Stimulated activated naive CD8-positive, alpha-beta T cell treated with anti-CD3 and anti-CD28 coated beads, Interleukin-15, Interleukin-2, amounts not matched to agents 100 ng/mL and 50 ng/mL, for 24 hours (primary cell): ENCODE data around the gene TAS2R41.
"Not testable (repeated sequence)": the region's sequence is repeated elsewhere in the genome, so short reads cannot be mapped to it uniquely, and the experiment has no call there.

ENCODE experiments used
- H3K27ac Mint-ChIP-seq: one replicate; pipeline ENCODE4 v1.8.0; 2021; ENCODE audit warnings: mild to moderate bottlenecking, mixed read lengths
- H3K27me3 Mint-ChIP-seq: one replicate; pipeline ENCODE4 v1.8.0; 2021; ENCODE audit warnings: mixed read lengths
- H3K36me3 Mint-ChIP-seq: one replicate; pipeline ENCODE4 v1.8.0; 2021; ENCODE audit warnings: low read depth, mixed read lengths
- H3K4me1 Mint-ChIP-seq: one replicate; pipeline ENCODE4 v1.8.0; 2021; ENCODE audit warnings: low read depth, mixed read lengths
- H3K4me3 Mint-ChIP-seq: one replicate; pipeline ENCODE4 v1.8.0; 2021; ENCODE audit warnings: mild to moderate bottlenecking, mixed read lengths
- H3K9me3 Mint-ChIP-seq: one replicate; pipeline ENCODE4 v1.8.0; 2021; ENCODE audit warnings: mixed read lengths

TAS2R41 gene

DNA sequence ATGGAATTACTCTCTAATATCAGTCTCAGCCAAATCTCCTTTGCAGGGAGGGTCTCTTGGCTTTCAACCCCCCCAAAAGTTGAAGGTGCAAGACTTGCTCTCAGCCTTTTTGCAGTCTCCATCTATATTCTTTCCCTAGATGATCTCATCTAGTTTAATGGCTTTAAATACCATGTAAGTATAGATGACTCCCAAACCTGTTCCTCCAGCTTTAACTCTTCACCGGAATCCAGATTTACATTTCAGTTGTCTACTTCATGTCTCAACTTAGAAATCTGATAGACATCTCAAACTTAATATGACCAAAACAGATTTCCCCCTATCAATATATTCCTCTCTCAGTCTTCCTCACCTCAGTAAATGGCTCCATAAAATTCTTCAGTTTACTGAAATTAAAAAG is 9.9 kb upstream of the TAS2R41 start:
- Mint-ChIP-seq H3K9me3 (no peaks in the 10 kb centered on the region), H3K4me1 (no peaks in the 10 kb centered on the region), H3K36me3 (no peaks in the 10 kb centered on the region), H3K4me3 (no peak overlapping the region), H3K27me3 (no peaks in the 10 kb centered on the region), H3K27ac (no peak overlapping the region)

DNA sequence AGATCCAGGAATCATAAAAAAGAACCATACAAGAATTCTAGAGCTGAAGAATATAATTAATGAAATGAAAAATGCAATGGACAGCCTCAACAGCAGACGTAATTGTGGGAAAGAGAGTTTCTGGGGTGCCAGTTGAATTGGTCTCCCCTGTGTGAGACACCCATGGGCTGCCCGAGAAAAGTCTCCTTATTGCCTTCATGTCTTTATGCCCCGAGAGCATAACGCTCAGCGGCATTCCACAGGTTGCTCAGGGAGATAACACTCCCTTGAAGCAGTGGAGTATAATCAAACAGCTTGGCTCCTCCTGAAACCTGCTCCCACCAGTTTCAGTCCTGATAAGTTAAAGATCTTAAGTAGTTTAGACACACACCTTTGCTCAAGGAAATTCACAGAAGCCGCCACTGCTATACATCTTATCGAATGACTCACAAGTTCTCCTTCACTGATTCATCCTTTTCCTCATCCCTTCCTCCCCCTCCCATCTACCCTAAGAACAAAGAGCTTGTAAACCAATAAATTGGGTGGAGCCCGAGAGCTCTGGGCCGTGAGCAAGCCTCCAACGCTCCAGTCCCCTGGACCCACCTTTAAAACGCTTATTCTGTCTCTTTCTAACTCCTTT is 5.5 kb upstream of the TAS2R41 start:
- not testable (repeated sequence) for H3K36me3 Mint-ChIP-seq, H3K4me1 Mint-ChIP-seq, H3K27me3 Mint-ChIP-seq, H3K27ac Mint-ChIP-seq, H3K4me3 Mint-ChIP-seq, H3K9me3 Mint-ChIP-seq

DNA sequence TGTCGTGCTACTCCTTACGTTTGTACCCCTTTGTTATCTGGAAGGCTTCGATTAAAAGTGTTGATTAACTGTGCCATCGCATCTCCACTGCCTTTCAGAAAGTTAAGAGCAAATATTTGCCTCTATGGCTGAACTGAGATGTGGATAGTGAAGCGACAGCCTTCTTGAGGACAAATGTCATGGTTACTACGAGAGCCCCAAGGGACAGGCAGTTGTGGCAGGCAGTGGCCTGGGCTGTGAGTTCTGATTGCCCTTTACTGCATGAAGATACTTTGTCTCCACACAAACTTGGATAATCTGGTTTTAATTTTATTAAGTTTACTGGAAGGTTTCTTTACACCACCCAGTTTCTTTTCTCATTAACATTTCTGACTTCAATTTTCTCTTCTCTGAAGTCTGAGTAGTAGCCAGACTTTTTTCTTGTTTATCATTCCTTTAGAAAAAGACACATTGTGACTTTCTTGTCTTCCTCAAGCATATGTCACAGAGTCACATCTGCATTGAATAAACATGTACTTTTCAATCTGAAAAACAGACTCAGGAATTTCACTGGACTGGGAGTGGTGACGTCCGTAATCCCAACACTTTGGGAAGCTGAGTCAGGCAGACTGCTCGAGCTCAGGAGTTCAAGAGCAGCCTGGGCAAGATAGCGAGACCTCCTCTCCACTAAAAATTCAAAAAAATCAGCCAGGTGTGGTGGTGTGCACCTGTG is 1.5 kb downstream of the TAS2R41 start:
- H3K4me1 Mint-ChIP-seq: peaks cover 18% of the 10 kb centered on the region
- no peaks in the 10 kb centered on the region for H3K36me3 Mint-ChIP-seq
- no peak overlapping the region for H3K27ac Mint-ChIP-seq
- peaks cover 4% of the 10 kb centered on the region for H3K9me3 Mint-ChIP-seq
- no peaks in the 10 kb centered on the region for H3K27me3 Mint-ChIP-seq
- no peak overlapping the region for H3K4me3 Mint-ChIP-seq

DNA sequence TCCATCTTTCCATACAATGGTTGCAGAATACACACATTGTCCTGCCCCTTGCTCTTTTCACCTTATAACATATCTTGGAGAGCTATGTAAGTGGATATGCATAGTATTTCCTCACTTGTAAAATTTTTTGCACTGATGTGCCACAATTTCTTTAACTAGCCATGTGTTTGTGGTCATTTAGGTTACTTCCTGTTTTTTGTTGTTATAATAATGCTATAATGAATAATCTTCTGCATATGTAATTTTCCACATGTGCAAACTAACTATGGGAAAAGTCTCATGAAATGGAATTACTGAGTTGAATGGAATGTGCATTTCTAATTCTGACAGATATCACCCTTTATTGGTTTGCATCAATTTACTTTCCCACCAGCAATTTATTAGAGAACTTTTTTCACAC is 2.8 kb downstream of the TAS2R41 start:
- Mint-ChIP-seq H3K36me3 (no peaks in the 10 kb centered on the region), H3K4me1 (peaks cover 18% of the 10 kb centered on the region), H3K4me3 (no peak overlapping the region), H3K27ac (no peak overlapping the region), H3K27me3 (no peaks in the 10 kb centered on the region), H3K9me3 (no peaks in the 10 kb centered on the region)

DNA sequence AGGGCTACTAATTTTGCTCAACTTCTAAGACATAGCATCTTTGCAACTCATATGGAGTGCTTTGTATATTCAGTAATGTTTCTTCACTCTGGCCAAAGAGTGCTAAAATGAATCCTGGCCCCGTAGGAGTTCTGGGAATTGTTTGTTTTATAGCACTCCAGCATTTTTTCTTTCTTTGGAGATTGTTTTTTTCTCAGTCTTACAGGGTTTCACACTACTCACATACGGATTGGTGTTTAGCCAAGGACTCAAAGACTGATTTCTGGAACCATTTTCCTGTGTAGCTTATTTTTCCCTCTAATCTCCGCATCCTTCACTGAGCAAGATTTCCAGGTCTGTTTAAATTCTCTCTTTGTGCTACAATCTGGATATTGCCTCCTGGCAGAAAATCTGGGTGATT is 6.4 kb downstream of the TAS2R41 start:
- no peaks in the 10 kb centered on the region for H3K9me3 Mint-ChIP-seq
- no peak overlapping the region for H3K27ac Mint-ChIP-seq
- no peaks in the 10 kb centered on the region for H3K36me3 Mint-ChIP-seq
- H3K27me3 Mint-ChIP-seq: no peaks in the 10 kb centered on the region
- H3K4me1 Mint-ChIP-seq: peaks cover 18% of the 10 kb centered on the region
- no peak overlapping the region for H3K4me3 Mint-ChIP-seq

DNA sequence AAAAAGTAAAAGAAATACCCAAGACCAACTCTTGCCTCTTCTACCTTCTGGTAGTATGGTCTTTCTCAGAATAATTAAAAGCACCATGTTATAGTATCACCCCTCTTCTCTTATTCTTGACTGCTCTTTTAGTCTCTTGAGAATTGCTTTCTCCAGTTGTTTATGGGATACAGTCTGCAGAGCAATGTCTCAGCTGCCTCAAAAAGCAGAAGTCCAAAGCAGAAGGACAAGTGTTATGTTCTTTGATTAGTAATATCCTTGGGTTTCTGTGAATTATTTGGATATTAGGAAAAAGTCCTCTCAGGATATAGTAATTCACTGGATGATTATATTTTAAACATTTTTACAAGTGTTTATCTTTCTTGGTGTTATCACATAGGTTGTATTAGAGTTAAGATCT is 7.4 kb downstream of the TAS2R41 start:
- H3K27ac Mint-ChIP-seq: no peak overlapping the region
- H3K9me3 Mint-ChIP-seq: no peaks in the 10 kb centered on the region

DNA sequence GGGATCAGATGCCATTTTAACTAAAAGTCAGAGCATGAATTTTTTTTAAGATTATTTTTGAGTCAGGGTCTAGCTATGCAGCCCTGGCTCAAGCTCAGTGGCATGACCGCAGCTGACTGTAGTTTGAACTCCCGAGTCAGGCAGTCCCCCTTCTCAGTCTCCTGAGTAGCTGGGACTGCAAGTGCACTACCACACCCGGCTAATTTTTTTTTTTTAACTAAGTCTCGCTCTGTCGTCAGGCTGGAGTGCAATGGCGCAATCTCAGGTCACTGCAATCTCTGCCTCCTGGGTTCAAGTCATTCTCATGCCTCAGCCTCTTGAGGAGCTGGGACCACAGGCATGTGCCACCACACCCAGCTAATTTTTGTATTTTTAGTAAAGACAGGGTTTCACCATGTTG is 7.8 kb downstream of the TAS2R41 start:
- Mint-ChIP-seq H3K9me3 (no peaks in the 10 kb centered on the region), H3K27ac (no peak overlapping the region), H3K27me3 (no peaks in the 10 kb centered on the region), H3K4me3 (no peak overlapping the region), H3K4me1 (peaks cover 14% of the 10 kb centered on the region), H3K36me3 (no peaks in the 10 kb centered on the region)

More for the DNA sequence above, 7.4 kb downstream of the TAS2R41 start:
- Mint-ChIP-seq H3K27me3 (no peaks in the 10 kb centered on the region), H3K4me1 (peaks cover 18% of the 10 kb centered on the region), H3K4me3 (no peak overlapping the region), H3K36me3 (no peaks in the 10 kb centered on the region)

DNA sequence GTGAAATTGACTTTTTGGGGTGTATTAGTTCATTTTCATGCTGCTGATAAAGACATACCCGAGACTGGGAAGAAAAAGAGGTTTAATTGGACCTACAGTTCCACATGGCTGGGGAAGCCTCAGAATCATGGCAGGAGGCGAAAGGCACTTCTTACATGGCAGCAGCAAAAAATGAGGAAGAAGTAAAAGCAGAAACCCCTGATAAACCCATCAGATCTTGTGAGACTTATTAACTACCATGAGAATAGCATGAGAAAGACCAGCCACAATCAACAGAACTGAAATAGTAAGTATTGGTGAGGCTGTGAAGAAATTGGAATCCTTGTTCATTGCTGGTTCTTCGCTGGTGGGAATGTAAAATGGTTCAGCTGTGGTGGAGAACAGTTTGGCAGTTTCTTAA is 8.6 kb downstream of the TAS2R41 start:
- H3K4me3 Mint-ChIP-seq, H3K27ac Mint-ChIP-seq, H3K36me3 Mint-ChIP-seq, H3K27me3 Mint-ChIP-seq, H3K4me1 Mint-ChIP-seq, H3K9me3 Mint-ChIP-seq: not testable (repeated sequence)

DNA sequence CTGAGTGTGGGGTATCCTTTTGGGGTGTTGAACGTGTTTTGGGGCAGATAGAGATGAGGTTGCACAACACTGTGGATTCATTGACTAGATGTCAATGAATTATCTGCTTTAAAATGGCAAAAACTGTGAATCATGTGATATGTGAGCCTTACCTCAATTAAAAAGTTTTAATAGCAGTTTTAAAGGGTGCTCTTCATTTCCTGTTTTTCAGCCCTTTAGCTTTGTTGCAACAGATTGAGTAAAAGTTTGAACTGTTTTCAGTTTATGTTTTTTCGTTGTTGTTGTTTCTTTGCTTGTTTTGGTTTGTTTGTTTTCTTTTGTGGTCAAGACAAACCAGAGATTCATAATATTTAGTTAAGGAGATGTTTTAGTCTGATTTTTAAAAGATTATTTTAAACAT is 9.4 kb downstream of the TAS2R41 start:
- H3K4me3 Mint-ChIP-seq: no peak overlapping the region
- H3K9me3 Mint-ChIP-seq: no peaks in the 10 kb centered on the region
- H3K27me3 Mint-ChIP-seq: no peaks in the 10 kb centered on the region
- H3K4me1 Mint-ChIP-seq: peaks cover 5% of the 10 kb centered on the region
- no peaks in the 10 kb centered on the region for H3K36me3 Mint-ChIP-seq
- H3K27ac Mint-ChIP-seq: no peak overlapping the region

DNA sequence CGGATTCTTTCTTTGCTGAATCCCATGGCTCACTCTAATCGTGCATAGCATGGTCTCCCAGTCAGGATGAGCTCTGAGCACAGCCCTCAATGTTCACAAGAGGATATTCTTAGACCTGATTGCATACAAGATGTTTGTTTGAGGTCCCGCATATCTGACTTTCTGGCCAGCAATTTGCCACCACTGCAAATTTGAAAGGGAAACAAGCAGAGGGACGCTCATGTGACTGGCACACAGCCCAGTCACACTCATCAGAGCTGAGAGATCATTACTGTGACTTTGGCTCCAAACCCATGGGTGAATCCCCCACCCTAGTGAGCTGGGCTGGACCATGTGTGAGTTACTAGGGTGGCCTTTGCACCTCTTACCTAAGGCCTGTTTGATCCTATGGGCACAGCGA is 9.9 kb downstream of the TAS2R41 start:
- H3K27ac Mint-ChIP-seq: no peak overlapping the region
- H3K4me3 Mint-ChIP-seq: no peak overlapping the region
- no peaks in the 10 kb centered on the region for H3K36me3 Mint-ChIP-seq

DNA sequence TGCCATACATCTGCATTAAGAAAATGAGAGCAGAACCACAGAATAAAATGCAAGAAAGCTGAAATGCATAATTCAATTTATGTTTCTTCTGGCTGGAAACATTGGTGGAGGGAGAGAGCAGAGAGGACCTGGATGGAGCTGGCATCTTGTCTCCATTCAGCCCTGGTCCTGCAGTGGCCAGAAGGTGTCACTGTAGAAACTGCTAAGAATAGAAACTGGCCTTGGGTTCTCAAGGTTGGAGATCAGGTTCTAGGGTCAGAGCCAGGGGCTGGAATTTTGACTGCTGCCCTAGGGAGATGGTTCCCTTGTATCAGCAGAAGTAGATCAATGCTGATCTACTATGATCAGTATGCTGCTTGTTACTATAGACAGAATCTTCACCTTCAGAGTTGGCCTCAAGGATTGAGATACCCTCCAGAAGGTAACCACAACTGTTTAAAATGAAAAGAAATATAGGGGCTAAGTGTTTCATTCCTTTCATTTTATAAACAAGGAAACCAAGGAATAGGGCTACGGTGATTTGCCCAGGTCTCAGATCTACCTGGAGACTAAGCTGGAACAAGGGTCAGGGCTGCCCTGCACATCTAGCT is 13.1 kb downstream of the TAS2R41 start:
- Mint-ChIP-seq H3K9me3 (no peaks in the 10 kb centered on the region), H3K27ac (no peak overlapping the region), H3K36me3 (peaks cover 2% of the 10 kb centered on the region), H3K4me1 (peaks cover 31% of the 10 kb centered on the region), H3K27me3 (no peaks in the 10 kb centered on the region), H3K4me3 (no peak overlapping the region)

More for the DNA sequence above, 9.9 kb downstream of the TAS2R41 start:
- Mint-ChIP-seq H3K27me3 (no peaks in the 10 kb centered on the region), H3K4me1 (peaks cover 10% of the 10 kb centered on the region), H3K9me3 (no peaks in the 10 kb centered on the region)

DNA sequence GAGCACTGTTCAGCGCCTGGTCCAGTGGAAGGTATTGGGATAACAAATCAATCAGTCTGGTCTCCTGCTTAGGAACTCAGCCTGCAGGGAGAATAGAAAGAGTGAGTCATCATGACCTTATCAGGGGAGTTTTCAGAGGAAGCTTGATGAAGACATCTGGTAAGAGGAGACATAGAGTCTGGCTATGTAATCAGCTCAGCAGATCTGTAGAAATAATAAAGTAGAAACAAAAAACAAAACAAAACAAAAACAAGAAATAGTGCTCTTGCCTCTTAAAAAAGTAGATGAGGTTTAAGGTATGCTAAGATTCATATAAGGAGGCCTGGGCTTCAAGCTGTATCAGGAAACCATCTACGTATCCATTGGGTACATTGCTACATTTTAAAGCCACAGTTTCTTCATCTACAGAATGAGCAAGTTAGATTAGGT is 14.4 kb downstream of the TAS2R41 start:
- Mint-ChIP-seq H3K9me3 (no peaks in the 10 kb centered on the region), H3K4me3 (no peak overlapping the region), H3K4me1 (peaks cover 37% of the 10 kb centered on the region), H3K27ac (peak overlapping the region; percentile 22), H3K36me3 (peaks cover 7% of the 10 kb centered on the region), H3K27me3 (no peaks in the 10 kb centered on the region)

DNA sequence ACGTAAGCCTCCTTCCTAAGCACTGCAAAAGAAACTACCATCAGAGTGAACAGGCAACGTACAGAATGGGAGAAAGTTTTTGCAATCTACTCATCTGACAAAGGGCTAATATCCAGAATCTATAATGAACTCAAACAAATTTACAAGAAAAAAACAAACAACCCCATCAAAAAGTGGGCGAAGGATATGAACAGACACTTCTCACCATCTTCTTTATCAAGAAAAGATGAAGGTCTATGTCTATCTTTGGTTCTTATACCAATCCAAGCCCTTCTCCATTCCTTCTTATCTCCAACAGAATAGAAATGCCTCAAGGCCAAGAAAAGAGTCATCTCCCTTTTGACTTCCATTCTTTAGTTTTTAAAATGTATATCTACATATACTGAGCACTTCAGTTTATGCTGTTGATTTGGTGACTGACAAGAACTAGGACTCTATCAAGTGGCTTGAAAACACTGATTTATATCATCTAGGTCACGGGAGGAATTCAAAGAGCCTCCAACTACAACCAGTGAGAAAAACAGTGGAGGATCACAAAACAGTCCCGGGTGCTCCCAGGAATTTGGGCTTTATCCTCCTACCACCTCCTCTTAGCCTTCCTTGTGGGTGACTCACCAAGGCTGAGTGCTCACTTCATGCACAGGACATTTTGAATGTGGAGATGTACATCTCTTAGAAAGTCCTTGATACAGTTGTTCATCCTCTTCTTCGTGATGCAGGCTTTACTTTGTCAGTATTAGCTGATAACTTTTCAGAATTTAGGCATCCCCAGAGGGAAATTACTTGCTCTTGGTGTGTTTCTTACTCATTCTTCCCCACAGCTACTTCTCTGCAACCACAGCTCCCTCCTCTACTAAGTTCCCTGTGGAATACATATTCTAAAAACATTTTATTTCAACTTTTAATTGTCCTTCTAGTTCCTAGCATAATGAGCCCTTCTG is 15.4 kb downstream of the TAS2R41 start:
- Mint-ChIP-seq H3K27ac (peak overlapping the region; percentile 75), H3K27me3 (no peaks in the 10 kb centered on the region), H3K9me3 (no peaks in the 10 kb centered on the region), H3K4me3 (peak overlapping the region; percentile 6), H3K4me1 (peaks cover 37% of the 10 kb centered on the region), H3K36me3 (peaks cover 7% of the 10 kb centered on the region)

DNA sequence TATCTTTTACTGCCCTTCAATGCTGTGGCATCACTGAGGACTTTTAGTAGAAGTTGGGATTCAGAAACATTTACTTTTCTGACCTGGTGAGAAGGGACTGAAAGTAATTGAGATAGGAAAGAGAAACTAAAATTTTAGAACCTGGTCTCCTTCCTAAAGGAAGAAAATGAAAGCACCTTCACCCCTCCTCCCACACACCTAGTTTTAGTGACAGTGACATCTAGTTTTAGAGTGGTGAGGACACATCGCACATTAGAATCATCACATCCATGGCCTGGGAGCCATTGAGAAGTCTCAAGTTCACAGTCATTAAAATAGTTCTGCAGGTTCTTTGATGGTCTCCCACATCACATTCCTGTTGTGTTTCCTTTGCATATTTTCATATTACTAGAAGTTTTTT is 16.1 kb downstream of the TAS2R41 start:
- H3K27ac Mint-ChIP-seq: peak overlapping the region; percentile 75
- H3K4me1 Mint-ChIP-seq: peaks cover 37% of the 10 kb centered on the region
- peaks cover 7% of the 10 kb centered on the region for H3K36me3 Mint-ChIP-seq
- H3K4me3 Mint-ChIP-seq: peak overlapping the region; percentile 6
- H3K9me3 Mint-ChIP-seq: no peaks in the 10 kb centered on the region
- no peaks in the 10 kb centered on the region for H3K27me3 Mint-ChIP-seq

DNA sequence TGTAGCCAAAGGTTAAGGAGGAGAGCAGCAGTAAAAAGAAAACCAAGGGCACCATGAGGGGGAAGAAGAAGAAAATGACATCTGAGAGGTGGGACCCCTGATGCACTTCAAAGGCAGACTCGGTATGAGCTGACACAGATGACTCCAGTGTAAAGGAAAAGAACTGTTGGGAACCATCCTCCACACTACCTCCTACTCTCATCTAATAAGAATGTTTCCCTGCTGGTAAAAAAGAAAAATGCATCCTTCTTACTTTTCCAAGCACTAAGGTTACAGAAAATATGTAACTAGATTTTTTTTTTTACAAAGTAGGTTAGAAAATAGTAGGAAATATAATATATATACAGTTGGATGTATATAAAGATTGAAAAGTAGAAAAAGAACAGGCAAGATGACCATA is 16.9 kb downstream of the TAS2R41 start:
- Mint-ChIP-seq H3K36me3 (peaks cover 7% of the 10 kb centered on the region), H3K4me1 (peaks cover 37% of the 10 kb centered on the region), H3K4me3 (no peak overlapping the region), H3K27me3 (no peaks in the 10 kb centered on the region), H3K27ac (no peak overlapping the region), H3K9me3 (no peaks in the 10 kb centered on the region)
